CD4-positive, alpha-beta memory T cell (primary cell): ENCODE data around the gene THSD4. TPM values are rescaled to one million over a fixed set of nuclear protein-coding genes. Genes with fewer than 3 reads are reported as not detected.

Source experiments
- CTCF ChIA-PET: fragments of 350-600 bp; sonication (Branson Sonifier 250); formaldehyde crosslinking; loops from one replicate; lab custom pipeline; 2021; ENCODE audit warnings: inconsistent platforms; ENCODE audit not compliant: partially characterized antibody; lab: Charles Lee
- POLR2A ChIA-PET: fragments of 350-600 bp; sonication (Branson Sonifier 250); formaldehyde crosslinking; loops from one replicate; lab custom pipeline; 2021; ENCODE audit not compliant: partially characterized antibody; lab: Charles Lee
- DNase-seq, 5 donors: peaks; one replicate each; pipeline versions ENCODE4 v3.0.0 to v3.0.0-alpha.2; 2020 to 2022; ENCODE audit warnings: mixed read lengths in 1 of 5
- H3K27ac ChIP-seq: one replicate; pipeline ENCODE4 v1.7.0; 2013; ENCODE audit warnings: low read depth, low read length
- H3K27me3 ChIP-seq: 2 replicates; pipeline ENCODE4 v1.7.0; 2013; ENCODE audit warnings: mild to moderate bottlenecking, low read length, moderate library complexity; ENCODE audit not compliant: insufficient read depth
- H3K36me3 ChIP-seq: 2 replicates; pipeline ENCODE4 v1.7.0; 2013; ENCODE audit warnings: mild to moderate bottlenecking, low read length, moderate library complexity; ENCODE audit not compliant: insufficient read depth
- H3K4me1 ChIP-seq: 2 replicates; pipeline ENCODE4 v1.7.0; 2013; ENCODE audit warnings: mild to moderate bottlenecking, low read length, moderate library complexity; ENCODE audit not compliant: insufficient read depth
- H3K4me3 ChIP-seq, 2 donors: one replicate each; pipeline ENCODE4 v1.7.0; 2013; ENCODE audit warnings: low read length in 2 of 2, mild to moderate bottlenecking in 1 of 2
- H3K9me3 ChIP-seq, 2 donors: one replicate each; pipeline ENCODE4 v1.7.0; 2013; ENCODE audit warnings: low read length in 2 of 2, control low read depth in 1 of 2; ENCODE audit not compliant: control insufficient read depth in 1 of 2
- H3K27ac Mint-ChIP-seq, 7 donors: one replicate each; pipeline ENCODE4 v1.8.0; 2020 to 2021; ENCODE audit warnings: mixed read lengths in 7 of 7, mild to moderate bottlenecking in 6 of 7, inconsistent platforms in 3 of 7, moderate library complexity in 3 of 7
- H3K27me3 Mint-ChIP-seq, 2 donors: one replicate each; pipeline ENCODE4 v1.8.0; 2020 to 2021; ENCODE audit warnings: mixed read lengths in 2 of 2
- H3K36me3 Mint-ChIP-seq, 2 donors: one replicate each; pipeline ENCODE4 v1.8.0; 2020 to 2021; ENCODE audit warnings: mixed read lengths in 2 of 2, inconsistent platforms in 1 of 2, mild to moderate bottlenecking in 1 of 2
- H3K4me1 Mint-ChIP-seq, 4 donors: one replicate each; pipeline ENCODE4 v1.8.0; 2020 to 2021; ENCODE audit warnings: mixed read lengths in 4 of 4, mild to moderate bottlenecking in 1 of 4
- H3K4me3 Mint-ChIP-seq, 8 donors: one replicate each; pipeline ENCODE4 v1.8.0; 2020 to 2021; ENCODE audit warnings: mixed read lengths in 8 of 8, mild to moderate bottlenecking in 7 of 8, moderate library complexity in 6 of 8, inconsistent platforms in 3 of 8
- H3K9me3 Mint-ChIP-seq, 8 donors: one replicate each; pipeline ENCODE4 v1.8.0; 2020 to 2021; ENCODE audit warnings: mixed read lengths in 8 of 8, mild to moderate bottlenecking in 5 of 8, inconsistent platforms in 3 of 8, moderate library complexity in 1 of 8
- intact Hi-C: fragments of 100-400 bp; cut with micrococcal nuclease; formaldehyde crosslinking; loops from one replicate; pipeline ENCODE4 v1.15.1; 2023
- polyA plus RNA-seq, 2 donors: library from polyadenylated mRNA; unstranded; fragments of 300-500 nt; fragmentation: Illumina TruSeq; gene quantifications; one replicate each; pipeline ENCODE4 v1.2.3, GENCODE V29; 2021
- total RNA-seq, 2 experiments: library from RNA; stranded (reverse); gene quantifications; one replicate each; pipeline ENCODE4 v1.2.3, GENCODE V29; 2021

Gene THSD4
- total and polyA plus RNA-seq, 4 experiments from 2014 or later: not detected

GRCh38 chr15:71430782-71431181 lies 315.5 kb downstream of the THSD4 start:
- Histone ChIP-seq H3K27ac (no peak overlapping the region), H3K4me3 (no peak overlapping the region), H3K36me3 (no peaks in the 10 kb centered on the region), H3K9me3 (no peaks in the 10 kb centered on the region), H3K4me1 (no peaks in the 10 kb centered on the region), H3K27me3 (no peaks in the 10 kb centered on the region)
- Mint-ChIP-seq H3K27me3 (peaks cover 3 to 8% of the 10 kb centered on the region in 2 donors), H3K27ac (no peak overlapping the region), H3K36me3 (no peaks in the 10 kb centered on the region), H3K4me1 (peaks cover 0 to 4% (median 0%) of the 10 kb centered on the region in 4 donors), H3K9me3 (no peaks in the 10 kb centered on the region), H3K4me3 (no peak overlapping the region)
- CTCF ChIA-PET: interaction anchor here (1.4 to 2.2 kb wide), 2 partner anchors 13 to 44 kb away, joined by 4 to 6 read pairs; no protein-coding TSS in a partner anchor
- no peak for DNase-seq
- intact Hi-C loops: no loop called here
- POLR2A ChIA-PET: no interaction called here

DNA sequence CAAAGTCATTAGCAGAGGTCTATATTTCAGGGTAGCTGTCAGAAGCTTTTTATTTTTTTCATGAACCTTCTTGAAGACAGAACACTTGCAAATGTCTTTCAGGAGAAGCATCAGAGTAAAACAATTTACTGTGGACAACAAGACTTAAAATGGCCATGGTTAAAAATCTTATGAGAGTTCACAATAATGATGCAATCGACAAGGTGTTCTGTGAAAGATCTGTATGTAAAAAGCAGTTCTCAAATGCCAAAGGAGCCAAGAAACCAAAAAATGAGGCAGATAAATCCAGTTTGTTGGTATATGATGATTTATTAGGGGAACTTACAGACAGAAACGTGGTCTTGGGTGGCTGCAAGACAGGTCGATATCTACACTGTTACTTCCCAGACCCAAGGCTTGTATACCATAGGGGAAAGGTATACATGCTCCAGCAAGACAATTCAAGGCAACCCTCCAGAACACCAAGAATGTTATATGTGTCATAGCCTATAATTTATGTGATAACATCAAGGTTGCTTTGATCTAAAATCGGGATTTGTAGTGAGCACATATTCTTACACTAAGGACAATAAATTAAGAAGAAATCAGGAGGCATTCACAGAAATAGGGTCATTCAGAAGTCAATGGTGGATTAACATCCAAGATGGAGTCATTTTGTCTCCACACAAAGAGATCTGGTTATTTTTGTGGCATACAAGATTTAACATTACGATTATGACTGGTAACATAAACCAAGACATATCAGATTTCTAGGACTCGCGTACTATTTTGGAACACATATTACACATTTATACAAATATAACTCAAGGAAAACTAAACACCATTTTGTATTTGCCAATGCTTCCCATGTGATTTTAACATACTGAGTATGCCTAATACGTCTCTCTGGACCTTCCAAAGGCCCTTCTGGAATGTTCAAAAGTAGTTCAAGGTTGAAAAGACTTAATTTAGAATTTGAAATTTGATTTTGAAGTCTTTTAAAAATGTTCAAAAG lies 316.4 kb downstream of the THSD4 start:
- Histone ChIP-seq H3K27ac (no peak overlapping the region), H3K27me3 (no peaks in the 10 kb centered on the region), H3K4me1 (no peaks in the 10 kb centered on the region), H3K36me3 (no peaks in the 10 kb centered on the region), H3K4me3 (no peak overlapping the region), H3K9me3 (no peaks in the 10 kb centered on the region)
- Mint-ChIP-seq H3K27ac (no peak overlapping the region), H3K9me3 (no peaks in the 10 kb centered on the region), H3K4me3 (no peak overlapping the region), H3K27me3 (peaks cover 3 to 5% of the 10 kb centered on the region in 2 donors), H3K36me3 (no peaks in the 10 kb centered on the region), H3K4me1 (peaks cover 0 to 4% (median 0%) of the 10 kb centered on the region in 4 donors)
- intact Hi-C loops: no loop called here
- no peak for DNase-seq
- ChIA-PET POLR2A (no interaction called here), CTCF (interaction anchor here (1.4 to 2.2 kb wide), 2 partner anchors 12 to 44 kb away, joined by 4 to 6 read pairs; no protein-coding TSS in a partner anchor)

DNA sequence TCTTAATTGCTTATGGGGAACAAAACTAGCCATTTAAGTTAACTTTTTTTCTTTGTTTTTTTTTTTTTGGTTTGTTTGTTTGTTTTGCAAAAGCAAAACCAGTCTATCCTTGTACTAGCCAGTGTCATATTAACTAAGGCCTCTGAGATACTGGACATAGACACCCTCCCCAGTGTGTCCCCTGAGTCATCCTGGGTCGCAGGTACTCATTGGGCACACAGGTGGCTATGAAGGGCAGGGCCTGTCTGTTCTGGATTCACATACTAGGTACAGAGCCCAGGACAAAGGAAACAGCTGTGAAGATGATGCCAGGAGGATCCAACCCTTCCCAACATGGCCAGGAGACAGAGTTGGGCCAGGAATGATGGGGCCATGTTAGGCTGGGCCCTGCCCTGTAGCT lies 318.1 kb downstream of the THSD4 start:
- ChIA-PET CTCF (interaction anchor here (3.4 kb wide), 1 partner anchor 11 kb away, joined by 13 read pairs; no protein-coding TSS in a partner anchor), POLR2A (no interaction called here)
- H3K36me3 Mint-ChIP-seq: no peaks in the 10 kb centered on the region
- no peak overlapping the region for H3K27ac ChIP-seq
- H3K9me3 ChIP-seq: no peaks in the 10 kb centered on the region
- no peak overlapping the region for H3K27ac Mint-ChIP-seq
- no peak for DNase-seq
- peaks cover 3 to 4% of the 10 kb centered on the region in 2 donors for H3K27me3 Mint-ChIP-seq
- H3K27me3 ChIP-seq: no peaks in the 10 kb centered on the region
- H3K4me3 Mint-ChIP-seq: no peak overlapping the region
- intact Hi-C loops: no loop called here
- peaks cover 0 to 2% (median 0%) of the 10 kb centered on the region in 8 donors for H3K9me3 Mint-ChIP-seq
- H3K4me1 Mint-ChIP-seq: peaks cover 0 to 4% (median 0%) of the 10 kb centered on the region in 4 donors
- H3K4me3 ChIP-seq: no peak overlapping the region
- H3K36me3 ChIP-seq: no peaks in the 10 kb centered on the region
- no peaks in the 10 kb centered on the region for H3K4me1 ChIP-seq

DNA sequence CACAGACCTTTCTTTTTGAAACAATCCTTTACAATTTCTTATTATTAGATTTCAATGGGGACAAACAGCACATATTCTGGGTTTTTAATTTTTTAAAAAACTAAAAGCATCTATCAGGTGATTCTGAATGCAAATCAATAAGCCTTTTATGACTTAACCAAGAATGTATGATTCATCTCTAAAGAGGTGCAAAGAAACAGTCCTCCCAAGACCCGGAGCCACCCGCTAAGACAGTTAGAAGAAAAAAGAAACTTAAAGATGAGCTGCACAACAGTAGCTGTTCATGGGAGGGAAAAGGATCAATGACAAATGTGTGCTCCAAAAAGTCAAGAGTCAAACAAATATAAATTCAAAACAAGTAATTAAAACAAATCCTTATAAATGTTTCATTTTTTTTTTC lies 319.5 kb downstream of the THSD4 start:
- Histone ChIP-seq H3K27me3 (no peaks in the 10 kb centered on the region), H3K4me1 (no peaks in the 10 kb centered on the region), H3K9me3 (no peaks in the 10 kb centered on the region), H3K36me3 (no peaks in the 10 kb centered on the region), H3K4me3 (no peak overlapping the region), H3K27ac (no peak overlapping the region)
- Mint-ChIP-seq H3K27me3 (no peaks in the 10 kb centered on the region), H3K27ac (no peak overlapping the region), H3K4me1 (no peaks in the 10 kb centered on the region), H3K36me3 (no peaks in the 10 kb centered on the region), H3K4me3 (no peak overlapping the region), H3K9me3 (peaks cover 0 to 2% (median 0%) of the 10 kb centered on the region in 8 donors)
- intact Hi-C loops: no loop called here
- CTCF ChIA-PET: interaction anchor here (0.5 to 3.4 kb wide), 3 partner anchors 10 to 1965 kb away, joined by 3 to 13 read pairs (median 3); no protein-coding TSS in a partner anchor
- DNase-seq: no peak
- POLR2A ChIA-PET: interaction anchor here (0.7 kb wide), 1 partner anchor 192 kb away, joined by 3 read pairs; no protein-coding TSS in a partner anchor

DNA sequence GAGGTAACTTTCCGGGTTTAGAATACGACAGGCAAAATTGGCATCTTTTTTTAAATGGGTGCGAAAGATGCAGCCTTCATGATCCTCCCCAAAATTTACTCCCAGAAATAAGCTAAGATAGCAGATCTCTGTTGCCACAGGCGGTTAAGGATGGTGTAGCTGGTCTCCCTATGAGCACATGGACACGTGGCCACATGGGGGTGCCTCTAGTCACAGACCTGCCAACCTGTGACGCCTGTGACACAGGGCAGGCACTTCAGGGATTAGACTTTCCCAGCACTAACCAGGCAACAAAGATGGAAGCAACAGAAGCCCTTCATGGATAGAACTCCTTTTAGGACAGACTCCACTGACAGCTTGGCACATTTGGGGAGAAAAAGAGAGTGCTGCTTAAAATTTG lies 320.3 kb downstream of the THSD4 start:
- Histone ChIP-seq H3K4me3 (no peak overlapping the region), H3K27ac (no peak overlapping the region), H3K36me3 (no peaks in the 10 kb centered on the region), H3K4me1 (no peaks in the 10 kb centered on the region), H3K9me3 (no peaks in the 10 kb centered on the region), H3K27me3 (no peaks in the 10 kb centered on the region)
- ChIA-PET POLR2A (no interaction called here), CTCF (interaction anchor here (3.4 kb wide), 1 partner anchor 9 kb away, joined by 13 read pairs; no protein-coding TSS in a partner anchor)
- Mint-ChIP-seq H3K27me3 (peaks cover 2% of the 10 kb centered on the region in 2 donors), H3K9me3 (peaks cover 0 to 2% (median 0%) of the 10 kb centered on the region in 8 donors), H3K4me3 (no peak overlapping the region), H3K4me1 (no peaks in the 10 kb centered on the region), H3K27ac (no peak overlapping the region), H3K36me3 (no peaks in the 10 kb centered on the region)
- intact Hi-C loops: no loop called here
- no peak for DNase-seq

DNA sequence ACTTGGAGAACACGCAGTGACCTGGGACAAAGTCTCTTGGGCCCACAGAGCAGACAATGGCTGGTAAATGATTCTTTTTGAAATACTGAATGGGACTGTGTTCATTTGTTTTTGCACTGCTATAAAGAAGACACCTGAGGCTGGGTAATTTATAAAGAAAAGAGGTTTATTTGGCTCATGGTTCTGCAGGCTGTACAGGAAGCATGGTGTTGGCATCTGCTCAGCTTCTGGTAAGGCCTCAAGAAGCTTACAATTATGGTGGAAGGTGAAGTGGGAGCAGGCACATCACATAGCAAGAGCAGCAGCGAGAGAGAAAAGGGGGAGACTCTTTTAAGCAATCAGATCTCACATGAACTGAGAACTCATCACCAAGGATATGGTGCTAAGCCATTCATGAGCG lies 321.6 kb downstream of the THSD4 start:
- H3K27me3 Mint-ChIP-seq: peaks cover 3 to 6% of the 10 kb centered on the region in 2 donors
- peaks cover 0 to 2% (median 0%) of the 10 kb centered on the region in 8 donors for H3K9me3 Mint-ChIP-seq
- no peaks in the 10 kb centered on the region for H3K36me3 Mint-ChIP-seq
- no peaks in the 10 kb centered on the region for H3K4me1 Mint-ChIP-seq
- Histone ChIP-seq H3K4me3 (no peak overlapping the region), H3K36me3 (no peaks in the 10 kb centered on the region), H3K9me3 (no peaks in the 10 kb centered on the region), H3K27ac (no peak overlapping the region), H3K27me3 (no peaks in the 10 kb centered on the region), H3K4me1 (no peaks in the 10 kb centered on the region)
- CTCF ChIA-PET: interaction anchor here (2.5 kb wide), 1 partner anchor 50 kb away, joined by 8 read pairs; no protein-coding TSS in a partner anchor
- H3K27ac Mint-ChIP-seq: peak overlapping the region in 1 of 7 donors; percentile 7
- intact Hi-C loops: no loop called here
- POLR2A ChIA-PET: no interaction called here
- no peak overlapping the region for H3K4me3 Mint-ChIP-seq
- no peak for DNase-seq

- Histone ChIP-seq H3K4me3 (no peak overlapping the region), H3K36me3 (no peaks in the 10 kb centered on the region), H3K27ac (no peak overlapping the region), H3K4me1 (no peaks in the 10 kb centered on the region), H3K27me3 (no peaks in the 10 kb centered on the region), H3K9me3 (no peaks in the 10 kb centered on the region)
- Mint-ChIP-seq H3K4me1 (no peaks in the 10 kb centered on the region), H3K27ac (no peak overlapping the region), H3K36me3 (no peaks in the 10 kb centered on the region), H3K27me3 (peaks cover 3 to 6% of the 10 kb centered on the region in 2 donors), H3K4me3 (no peak overlapping the region), H3K9me3 (peaks cover 0 to 2% (median 0%) of the 10 kb centered on the region in 8 donors)
- DNase-seq: no peak
- intact Hi-C loops: no loop called here
- CTCF ChIA-PET: interaction anchor here (0.6 to 2.5 kb wide), 2 partner anchors 51 to 306 kb away, joined by 3 to 8 read pairs; no protein-coding TSS in a partner anchor
- POLR2A ChIA-PET: no interaction called here
Measured at GRCh38 chr15:71437404-71437803, 322.1 kb downstream of the THSD4 start.
